Mesodermal cell (in vitro differentiated cells): ENCODE results near the gene MCM3AP.

Experiments
- H3K27ac ChIP-seq: 2 replicates; pipeline ENCODE4 v1.7.0; 2013; ENCODE audit warnings: mild to moderate bottlenecking, low read depth, low read length, moderate library complexity; ENCODE audit not compliant: severe bottlenecking
- H3K36me3 ChIP-seq: 2 replicates; pipeline ENCODE4 v1.7.1; 2013; ENCODE audit warnings: mild to moderate bottlenecking, low read length, moderate library complexity; ENCODE audit not compliant: control insufficient read depth, insufficient read depth
- H3K4me1 ChIP-seq: one replicate; pipeline ENCODE4 v1.7.1; 2013; ENCODE audit warnings: mild to moderate bottlenecking, low read length; ENCODE audit not compliant: insufficient read depth, control insufficient read depth, poor library complexity, severe bottlenecking
- H3K4me3 ChIP-seq: 2 replicates; pipeline ENCODE4 v1.7.0; 2013; ENCODE audit warnings: low read length, control low read depth, mild to moderate bottlenecking; ENCODE audit not compliant: insufficient read depth, poor library complexity, severe bottlenecking; ENCODE audit errors: extremely low read depth
- H3K9me3 ChIP-seq: 2 replicates; pipeline ENCODE4 v1.7.1; 2013; ENCODE audit warnings: mild to moderate bottlenecking, low read length, moderate library complexity; ENCODE audit not compliant: control insufficient read depth
- WGBS, 2 experiments: methylation state at CpG; one replicate each; pipeline ENCODE4 v1.1.5; 2013; ENCODE audit warnings: missing lambda C conversion rate in 2 of 2; ENCODE audit not compliant: insufficient coverage in 2 of 2; 5-methylcytosine and 5-hydroxymethylcytosine counted together

The MCM3AP gene

GRCh38 chr21:46199436-46200373 is 85.7 kb downstream of the MCM3AP start:
- H3K4me3 ChIP-seq: no peak overlapping the region
- no peaks in the 10 kb centered on the region for H3K9me3 ChIP-seq
- H3K4me1 ChIP-seq: no peaks in the 10 kb centered on the region
- peaks cover 89% of the 10 kb centered on the region for H3K36me3 ChIP-seq
- H3K27ac ChIP-seq: no peak overlapping the region
- WGBS, 2 experiments: 85 to 90% methylated on average over 8 to 10 of the region's 13 CpGs

GRCh38 chr21:46196733-46197132 is 88.7 kb downstream of the MCM3AP start:
- Histone ChIP-seq H3K4me3 (no peak overlapping the region), H3K36me3 (peaks cover 86% of the 10 kb centered on the region), H3K27ac (no peak overlapping the region), H3K9me3 (no peaks in the 10 kb centered on the region), H3K4me1 (peaks cover 6% of the 10 kb centered on the region)
- WGBS, 2 experiments: 89 to 90% methylated on average over 13 to 14 of the region's 20 CpGs

GRCh38 chr21:46195595-46196195 is 89.7 kb downstream of the MCM3AP start:
- WGBS, 2 experiments: 90 to 93% methylated on average over 20 of the region's 20 CpGs
- peaks cover 89% of the 10 kb centered on the region for H3K36me3 ChIP-seq

GRCh38 chr21:46194374-46195334 is 90.8 kb downstream of the MCM3AP start:
- H3K36me3 ChIP-seq: peaks cover 89% of the 10 kb centered on the region
- H3K4me3 ChIP-seq: no peak overlapping the region
- no peaks in the 10 kb centered on the region for H3K9me3 ChIP-seq
- peaks cover 24% of the 10 kb centered on the region for H3K4me1 ChIP-seq
- 94 to 95% methylated on average over 23 to 34 of the region's 34 CpGs for WGBS, 2 experiments
- peak overlapping the region; percentile 10 for H3K27ac ChIP-seq

More at GRCh38 chr21:46195595-46196195, 89.7 kb downstream of the MCM3AP start:
- H3K4me1 ChIP-seq: peaks cover 15% of the 10 kb centered on the region
- H3K27ac ChIP-seq: no peak overlapping the region
- no peak overlapping the region for H3K4me3 ChIP-seq
- no peaks in the 10 kb centered on the region for H3K9me3 ChIP-seq

GRCh38 chr21:46193829-46194373 is 91.5 kb downstream of the MCM3AP start:
- Histone ChIP-seq H3K4me3 (no peak overlapping the region), H3K27ac (no peak overlapping the region), H3K4me1 (peaks cover 32% of the 10 kb centered on the region), H3K9me3 (no peaks in the 10 kb centered on the region), H3K36me3 (peaks cover 87% of the 10 kb centered on the region)
- 98 to 99% methylated on average over 8 to 9 of the region's 10 CpGs for WGBS, 2 experiments

- whole genome bisulfite sequencing, 2 experiments: 98% methylated on average over 14 to 17 of the region's 20 CpGs
- H3K4me1 ChIP-seq: peaks cover 42% of the 10 kb centered on the region
- no peaks in the 10 kb centered on the region for H3K9me3 ChIP-seq
- no peak overlapping the region for H3K27ac ChIP-seq
- peaks cover 84% of the 10 kb centered on the region for H3K36me3 ChIP-seq
- H3K4me3 ChIP-seq: no peak overlapping the region
Observed at GRCh38 chr21:46191686-46192575, 93.5 kb downstream of the MCM3AP start.

GRCh38 chr21:46191257-46191685 is 94.1 kb downstream of the MCM3AP start:
- 90 to 100% methylated on average over 1 to 2 of the region's 4 CpGs for WGBS, 2 experiments

GRCh38 chr21:46190491-46191131 is 94.8 kb downstream of the MCM3AP start:
- H3K9me3 ChIP-seq: no peaks in the 10 kb centered on the region
- 88 to 91% methylated on average over 10 to 15 of the region's 15 CpGs for WGBS, 2 experiments
- peak overlapping the region; percentile 41 for H3K27ac ChIP-seq
- H3K4me1 ChIP-seq: peaks cover 42% of the 10 kb centered on the region
- peaks cover 71% of the 10 kb centered on the region for H3K36me3 ChIP-seq
- no peak overlapping the region for H3K4me3 ChIP-seq

More at GRCh38 chr21:46191257-46191685, 94.1 kb downstream of the MCM3AP start:
- Histone ChIP-seq H3K27ac (peak overlapping the region; percentile 41), H3K4me1 (peaks cover 42% of the 10 kb centered on the region), H3K36me3 (peaks cover 77% of the 10 kb centered on the region), H3K9me3 (no peaks in the 10 kb centered on the region), H3K4me3 (no peak overlapping the region)

GRCh38 chr21:46189959-46190490 is 95.4 kb downstream of the MCM3AP start:
- no peak overlapping the region for H3K27ac ChIP-seq
- WGBS, 2 experiments: 98% methylated on average over 12 to 14 of the region's 14 CpGs
- H3K9me3 ChIP-seq: no peaks in the 10 kb centered on the region
- H3K36me3 ChIP-seq: peaks cover 65% of the 10 kb centered on the region
- peaks cover 42% of the 10 kb centered on the region for H3K4me1 ChIP-seq
- no peak overlapping the region for H3K4me3 ChIP-seq
